PC-3 (cell line): ENCODE measurements around the gene RNF183.

ENCODE experiments used
- CTCF ChIP-seq: fragments of 300-600 bp; sonication (generic); conservative IDR thresholded peaks from 2 replicates; pipeline ENCODE4 v1.5.1; 2017; ENCODE audit warnings: antibody characterized with exemption, low read depth, mild to moderate bottlenecking, low read length
- EZH2 ChIP-seq: fragments of 300-600 bp; sonication (generic); IDR thresholded peaks from one replicate; pipeline ENCODE4 v1.6.1; 2017; ENCODE audit warnings: antibody characterized with exemption, mild to moderate bottlenecking, low read length; ENCODE audit not compliant: unreplicated experiment
- EZH2phosphoT487 ChIP-seq: fragments of 300-600 bp; sonication (generic); IDR thresholded peaks from 2 replicates; pipeline ENCODE4 v1.6.1; 2018; ENCODE audit warnings: mild to moderate bottlenecking, antibody characterized with exemption, low read length, borderline replicate concordance

GRCh38 chr9:113340011-113340699 is 37.0 kb upstream of the RNF183 start, which contains the start of gene WDR31:
- no peak for TF ChIP-seq EZH2
- no peak for TF ChIP-seq CTCF
- TF ChIP-seq EZH2phosphoT487 = no peak
